Stimulated activated naive CD4-positive, alpha-beta T cell treated with Interleukin-2 at 50 U/mL for 16 hours (primary cell): Measurements from ENCODE around the gene RXRB.

Source experiments
- DNase-seq: peaks from one replicate; lab custom pipeline; 2025; lab: John Stamatoyannopoulos, UW

RXRB gene

GRCh38 chr6:33176906-33177305 lies 23.6 kb downstream of the RXRB start:
- no peak for DNase-seq

GRCh38 chr6:33175436-33176069 lies 24.9 kb downstream of the RXRB start:
- no peak for DNase-seq

- DNase-seq, result no peak
These were observed 25.7 kb downstream of the RXRB start for GRCh38 chr6:33174784-33175183.

GRCh38 chr6:33173535-33174180 lies 26.8 kb downstream of the RXRB start:
- DNase-seq, result no peak

- no peak for DNase-seq
These were observed 27.6 kb downstream of the RXRB start for GRCh38 chr6:33172688-33173534.

- DNase-seq, result no peak
These were observed 28.4 kb downstream of the RXRB start for GRCh38 chr6:33171880-33172687.

GRCh38 chr6:33171016-33171879 lies 29.2 kb downstream of the RXRB start:
- no peak for DNase-seq

GRCh38 chr6:33170176-33171015 lies 30.1 kb downstream of the RXRB start:
- DNase-seq, result no peak

GRCh38 chr6:33169291-33170175 lies 30.9 kb downstream of the RXRB start:
- DNase-seq, result no peak

GRCh38 chr6:33168639-33169038 lies 31.8 kb downstream of the RXRB start:
- DNase-seq, result no peak

- DNase-seq, result no peak
These were observed 32.2 kb downstream of the RXRB start for GRCh38 chr6:33168284-33168601.

- no peak for DNase-seq
These were observed 32.8 kb downstream of the RXRB start for GRCh38 chr6:33167374-33168283.

GRCh38 chr6:33166811-33167210 lies 33.7 kb downstream of the RXRB start:
- DNase-seq, result no peak

- no peak for DNase-seq
These were observed 34.1 kb downstream of the RXRB start for GRCh38 chr6:33166363-33166762.

GRCh38 chr6:33165581-33166258 lies 34.7 kb downstream of the RXRB start:
- no peak for DNase-seq

- no peak for DNase-seq
These were observed 35.6 kb downstream of the RXRB start for GRCh38 chr6:33164665-33165373.

GRCh38 chr6:33164176-33164575 lies 36.3 kb downstream of the RXRB start:
- no peak for DNase-seq
